GM12872 (cell line): Measurements from ENCODE around the gene PSEN2.

ENCODE experiments used
- TF ChIP-seq, protein P1 (sequence below): IDR thresholded peaks from 3 replicates; pipeline ENCODE4 v1.5.1; 2011; ENCODE audit warnings: low read depth, mild to moderate bottlenecking, low read length, moderate library complexity; ENCODE audit not compliant: insufficient read depth

PSEN2 gene

DNA sequence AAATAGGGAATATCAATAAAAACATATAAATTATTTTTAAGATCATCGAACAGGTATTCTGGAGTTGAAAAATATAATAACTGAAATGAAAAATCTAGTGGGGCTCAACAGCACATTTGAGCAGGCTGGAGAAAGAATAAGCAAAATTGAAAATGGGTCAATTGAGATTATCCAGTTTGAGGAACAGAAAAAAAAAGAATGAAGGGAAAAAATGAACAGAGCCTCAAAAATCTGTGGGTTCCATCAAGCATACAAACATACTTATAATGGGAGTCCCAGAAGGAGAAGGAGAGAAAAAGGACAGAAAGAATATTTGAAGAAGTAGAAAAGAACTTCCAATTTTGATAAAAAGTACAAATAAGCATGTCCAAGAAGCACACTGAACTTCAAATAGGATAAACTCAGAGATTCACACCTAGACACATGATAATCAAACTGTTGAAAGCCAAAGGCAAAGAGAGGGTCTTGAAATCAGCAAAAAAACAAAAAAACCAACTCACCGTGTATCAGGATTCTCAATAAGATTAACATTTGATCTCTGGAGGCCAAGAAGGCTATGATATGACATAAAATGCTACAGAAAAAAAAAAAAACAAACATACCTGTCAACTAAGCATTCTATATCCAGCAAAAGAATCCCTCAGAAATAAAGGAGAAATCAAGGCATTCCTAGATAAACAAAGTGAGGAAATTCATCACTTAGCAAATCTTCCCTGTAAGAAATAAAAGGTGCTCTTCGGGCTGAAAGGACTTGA, 64.2 kb downstream of the PSEN2 start:
- TF ChIP-seq, protein P1, sequence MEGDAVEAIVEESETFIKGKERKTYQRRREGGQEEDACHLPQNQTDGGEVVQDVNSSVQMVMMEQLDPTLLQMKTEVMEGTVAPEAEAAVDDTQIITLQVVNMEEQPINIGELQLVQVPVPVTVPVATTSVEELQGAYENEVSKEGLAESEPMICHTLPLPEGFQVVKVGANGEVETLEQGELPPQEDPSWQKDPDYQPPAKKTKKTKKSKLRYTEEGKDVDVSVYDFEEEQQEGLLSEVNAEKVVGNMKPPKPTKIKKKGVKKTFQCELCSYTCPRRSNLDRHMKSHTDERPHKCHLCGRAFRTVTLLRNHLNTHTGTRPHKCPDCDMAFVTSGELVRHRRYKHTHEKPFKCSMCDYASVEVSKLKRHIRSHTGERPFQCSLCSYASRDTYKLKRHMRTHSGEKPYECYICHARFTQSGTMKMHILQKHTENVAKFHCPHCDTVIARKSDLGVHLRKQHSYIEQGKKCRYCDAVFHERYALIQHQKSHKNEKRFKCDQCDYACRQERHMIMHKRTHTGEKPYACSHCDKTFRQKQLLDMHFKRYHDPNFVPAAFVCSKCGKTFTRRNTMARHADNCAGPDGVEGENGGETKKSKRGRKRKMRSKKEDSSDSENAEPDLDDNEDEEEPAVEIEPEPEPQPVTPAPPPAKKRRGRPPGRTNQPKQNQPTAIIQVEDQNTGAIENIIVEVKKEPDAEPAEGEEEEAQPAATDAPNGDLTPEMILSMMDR = no peak

DNA sequence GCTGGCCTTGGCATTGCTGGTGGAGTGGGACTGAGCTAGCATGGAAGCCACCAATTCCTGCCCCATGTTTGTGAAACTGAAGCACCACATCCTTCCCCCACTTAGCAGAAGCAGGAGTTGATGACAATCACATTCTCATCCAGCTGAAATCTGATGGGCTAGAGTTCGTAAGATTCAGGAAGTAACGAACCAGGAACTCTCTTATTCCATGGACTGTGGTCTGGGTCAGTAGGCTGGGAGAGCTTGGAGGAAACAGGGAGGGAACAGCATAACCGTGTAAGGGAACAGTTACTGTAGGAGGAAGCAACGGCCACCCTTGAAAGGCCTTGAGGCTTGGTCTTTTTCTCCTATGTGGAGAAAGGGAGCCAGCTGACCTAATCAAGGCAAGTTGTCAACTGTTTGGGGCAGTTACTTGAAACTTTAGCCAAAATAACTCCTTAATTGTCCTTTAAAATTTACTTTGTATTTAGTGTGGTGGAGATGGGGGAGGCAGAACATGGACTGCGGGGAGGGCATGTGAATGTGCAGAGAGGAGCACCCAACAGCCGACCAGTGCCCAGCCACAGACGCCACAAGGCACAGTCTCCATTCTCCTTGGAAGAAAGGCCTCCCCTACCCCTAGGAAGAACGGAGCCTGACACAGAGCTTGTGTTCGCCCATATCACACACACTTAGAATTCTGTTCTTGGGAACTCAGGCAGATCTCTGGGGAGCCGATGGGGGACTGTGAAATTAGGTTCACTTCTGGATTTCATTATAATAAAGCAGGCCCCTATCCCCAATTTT, 67.7 kb downstream of the PSEN2 start:
- TF ChIP-seq, protein P1 = no peak

DNA sequence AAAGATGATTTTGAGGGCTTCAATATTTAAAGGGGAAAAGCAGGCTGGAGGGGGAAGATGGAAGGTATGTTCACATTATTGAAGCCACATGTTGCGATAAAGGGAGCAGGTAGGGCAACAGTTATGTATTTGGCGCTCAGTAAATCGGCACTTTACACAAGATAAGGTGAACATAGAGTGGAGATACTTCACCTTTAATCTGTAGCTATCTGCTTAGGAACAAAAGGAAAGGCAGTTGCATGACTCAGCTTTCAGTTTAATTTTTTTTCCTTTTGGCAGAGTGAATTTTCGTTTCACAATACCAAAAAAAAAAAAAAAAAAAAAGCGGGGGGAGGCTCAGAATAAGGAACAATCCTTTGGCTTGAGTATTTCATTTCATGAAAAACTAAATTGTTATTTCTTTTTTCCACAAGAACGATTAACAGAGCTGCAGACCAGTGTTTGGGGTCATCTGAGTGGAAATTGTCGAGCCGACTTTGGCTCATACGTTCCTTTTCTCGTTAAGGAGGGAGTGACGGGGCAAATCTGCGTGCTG, 68.6 kb downstream of the PSEN2 start:
- TF ChIP-seq, protein P1 = no peak

DNA sequence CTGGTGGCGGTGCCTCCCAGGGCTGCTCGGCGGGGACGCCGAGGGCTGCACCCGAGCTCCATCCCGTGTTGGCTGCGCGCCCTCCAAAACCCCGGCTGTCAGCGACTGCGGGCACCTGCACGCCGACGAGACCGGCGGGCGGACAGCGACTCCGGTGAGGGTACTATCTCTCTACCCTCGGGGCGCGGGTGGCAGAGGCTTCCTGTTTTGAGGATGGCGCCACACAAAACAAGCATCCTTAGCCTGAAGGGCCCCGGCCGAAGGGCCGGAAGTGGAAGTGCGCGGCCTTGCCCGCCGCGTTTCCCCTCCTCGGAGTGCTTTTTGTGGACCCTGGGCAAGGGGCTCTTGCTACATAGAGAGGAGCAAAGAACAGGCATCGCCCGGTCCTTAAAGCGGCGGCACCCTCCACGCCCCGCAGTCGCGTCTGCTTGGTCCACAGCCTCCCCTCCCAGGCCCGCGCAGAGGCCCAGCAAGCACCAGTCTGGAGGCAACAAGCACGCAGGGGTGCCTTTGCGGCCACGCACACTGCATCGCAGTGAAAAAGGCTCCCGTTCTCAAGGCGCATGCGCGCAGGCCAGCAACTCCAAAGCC, 69.1 kb downstream of the PSEN2 start:
- TF ChIP-seq, protein P1 = no peak

DNA sequence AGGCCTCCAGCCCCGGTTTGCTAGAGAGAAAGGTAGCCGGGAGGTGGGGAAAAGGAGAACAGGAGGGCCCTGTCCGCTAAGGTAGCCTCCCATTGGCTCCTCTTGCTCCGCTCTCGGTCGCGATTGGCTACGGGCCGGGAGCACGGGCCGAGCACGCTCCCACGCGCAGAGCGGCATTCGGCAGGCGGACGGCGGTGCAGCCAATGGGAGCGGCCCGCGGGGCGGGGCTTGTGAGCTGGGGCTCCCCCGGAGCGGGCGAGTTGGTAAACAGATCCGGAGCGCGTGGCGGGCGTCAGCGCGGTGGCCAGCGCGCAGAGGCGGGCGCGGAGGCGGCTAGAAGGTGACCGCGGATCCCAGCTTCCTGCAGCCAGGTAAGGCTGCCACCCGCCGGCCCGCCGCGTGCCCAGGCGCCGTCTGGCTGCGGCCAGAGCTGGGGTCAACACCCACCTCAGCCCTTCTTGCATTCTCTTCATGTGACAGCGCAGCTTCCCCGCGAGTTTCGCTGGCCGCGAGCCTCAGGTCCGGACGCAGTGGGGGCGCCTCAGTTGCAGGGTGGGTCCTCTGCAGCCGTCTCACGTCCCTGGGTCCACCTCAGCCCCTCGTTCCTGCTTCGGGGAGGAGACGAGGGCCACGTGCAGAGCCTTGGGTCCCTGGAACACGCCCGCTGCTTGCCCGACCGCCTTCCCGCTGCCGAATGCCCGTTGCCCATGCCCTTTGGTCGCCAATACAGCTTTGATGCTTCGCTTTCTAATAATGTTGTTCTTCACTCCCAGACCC, 69.8 kb downstream of the PSEN2 start, which contains the start of gene COQ8A:
Gene COQ8A, plus strand, starts transcription at position 266 of the 777 bp plus-strand sequence. CDS start 21,092 bp downstream, outside the sequence.
- TF ChIP-seq, protein P1 = no peak

DNA sequence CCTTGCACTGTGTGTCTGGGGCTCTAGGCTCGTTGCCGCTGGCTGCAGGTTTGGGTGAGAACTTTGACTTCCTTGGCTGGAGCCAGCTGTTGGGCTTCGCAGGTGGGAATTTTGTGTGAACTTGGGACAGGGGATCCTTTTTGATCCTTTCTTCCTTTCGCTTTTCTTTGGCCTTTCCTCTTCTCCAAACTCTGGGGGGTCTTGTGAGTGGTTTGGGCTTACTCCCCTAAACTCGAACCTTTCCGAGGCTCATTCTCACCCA, 70.3 kb downstream of the PSEN2 start:
- TF ChIP-seq, protein P1 = no peak
